ENCODE measurements around the gene RRAS. TPM values are rescaled to one million over a fixed set of nuclear protein-coding genes. Genes with fewer than 3 reads are reported as not detected.

Gene RRAS
- total RNA-seq, 1 donor, result 52.4 TPM

GRCh38 chr19:49681830-49682229 lies 41.9 kb upstream of the RRAS start:
- no peak for TF ChIP-seq CTCF (IDR thresholded peaks at IDR 0.05; ENCODE audit: insufficient read depth, low read length)
- no peak for DNase-seq (ENCODE audit: low read depth)
- no peak overlapping the region for H3K4me3 ChIP-seq (ENCODE audit: low read depth, low read length)

GRCh38 chr19:49680421-49681351 lies 40.7 kb upstream of the RRAS start:
- peak; percentile 99 for TF ChIP-seq CTCF (IDR thresholded peaks at IDR 0.05; ENCODE audit: insufficient read depth, low read length)
- peak overlapping the region; percentile 41 for H3K4me3 ChIP-seq (ENCODE audit: low read depth, low read length)
- DNase-seq (ENCODE audit: low read depth), result peak; percentile 80

- DNase-seq (ENCODE audit: low read depth), result no peak
- no peak for TF ChIP-seq CTCF (IDR thresholded peaks at IDR 0.05; ENCODE audit: insufficient read depth, low read length)
- no peak overlapping the region for H3K4me3 ChIP-seq (ENCODE audit: low read depth, low read length)
These were observed 39.9 kb upstream of the RRAS start for GRCh38 chr19:49679771-49680413.

GRCh38 chr19:49678985-49679770 lies 39.2 kb upstream of the RRAS start:
- no peak for DNase-seq (ENCODE audit: low read depth)
- no peak for TF ChIP-seq CTCF (IDR thresholded peaks at IDR 0.05; ENCODE audit: insufficient read depth, low read length)
- H3K4me3 ChIP-seq (ENCODE audit: low read depth, low read length), result peak overlapping the region; percentile 1

- H3K4me3 ChIP-seq (ENCODE audit: low read depth, low read length), result peak overlapping the region; percentile 99
- peak; percentile 58 for DNase-seq (ENCODE audit: low read depth)
- TF ChIP-seq CTCF (IDR thresholded peaks at IDR 0.05; ENCODE audit: insufficient read depth, low read length), result peak; percentile 67
These were observed 38.1 kb upstream of the RRAS start for GRCh38 chr19:49677901-49678674.

Measured in fibroblast of the aortic adventitia (primary cell).